ENCODE results near the gene ZNF85.
"Not testable (repeated sequence)": the region's sequence is repeated elsewhere in the genome, so short reads cannot be mapped to it uniquely, and the experiment has no call there.

GRCh38 chr19:20952561-20953095, 29.6 kb downstream of the ZNF85 start:
- not testable (repeated sequence) for TF ChIP-seq POLR2A, CTCF (IDR thresholded peaks at IDR 0.05)
